Loucy (cell line): ENCODE measurements around the gene DGKB.

Experiments
- CTCF ChIP-seq: fragments of 200-600 bp; sonication (generic); conservative IDR thresholded peaks from 2 replicates; pipeline ENCODE4 v1.5.1; 2014; ENCODE audit warnings: mild to moderate bottlenecking, antibody characterized with exemption, low read length
- EZH2phosphoT487 ChIP-seq: fragments of 200-600 bp; IDR thresholded peaks from 2 replicates; pipeline ENCODE4 v1.6.1; 2018; ENCODE audit warnings: antibody characterized with exemption, mild to moderate bottlenecking, moderate library complexity, borderline replicate concordance

DNA sequence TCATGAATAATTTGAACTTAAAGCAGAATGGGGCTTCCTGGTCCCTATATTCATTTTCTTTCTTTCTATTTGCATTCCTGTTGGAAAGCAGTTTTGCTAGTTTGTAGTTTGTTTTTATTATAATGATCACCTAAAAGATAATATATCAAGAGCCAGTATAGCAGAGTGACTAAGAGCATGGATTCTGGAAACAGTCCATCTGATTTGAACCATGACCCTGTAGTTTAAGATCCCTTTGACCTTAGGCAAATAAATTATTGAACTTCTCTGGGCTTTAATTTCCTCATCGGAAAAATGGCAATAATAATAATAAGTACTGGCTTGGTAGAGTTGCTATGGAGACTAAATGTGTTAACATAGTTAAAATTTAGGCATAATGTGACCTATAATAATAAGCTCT, 76.1 kb downstream of the DGKB start:
- TF ChIP-seq CTCF (no peak), EZH2phosphoT487 (no peak)
